ENCODE measurements around the gene CSTB.
A peak's percentile ranks its signal among the peaks of the same experiment; 100 is the strongest.

The CSTB gene

DNA sequence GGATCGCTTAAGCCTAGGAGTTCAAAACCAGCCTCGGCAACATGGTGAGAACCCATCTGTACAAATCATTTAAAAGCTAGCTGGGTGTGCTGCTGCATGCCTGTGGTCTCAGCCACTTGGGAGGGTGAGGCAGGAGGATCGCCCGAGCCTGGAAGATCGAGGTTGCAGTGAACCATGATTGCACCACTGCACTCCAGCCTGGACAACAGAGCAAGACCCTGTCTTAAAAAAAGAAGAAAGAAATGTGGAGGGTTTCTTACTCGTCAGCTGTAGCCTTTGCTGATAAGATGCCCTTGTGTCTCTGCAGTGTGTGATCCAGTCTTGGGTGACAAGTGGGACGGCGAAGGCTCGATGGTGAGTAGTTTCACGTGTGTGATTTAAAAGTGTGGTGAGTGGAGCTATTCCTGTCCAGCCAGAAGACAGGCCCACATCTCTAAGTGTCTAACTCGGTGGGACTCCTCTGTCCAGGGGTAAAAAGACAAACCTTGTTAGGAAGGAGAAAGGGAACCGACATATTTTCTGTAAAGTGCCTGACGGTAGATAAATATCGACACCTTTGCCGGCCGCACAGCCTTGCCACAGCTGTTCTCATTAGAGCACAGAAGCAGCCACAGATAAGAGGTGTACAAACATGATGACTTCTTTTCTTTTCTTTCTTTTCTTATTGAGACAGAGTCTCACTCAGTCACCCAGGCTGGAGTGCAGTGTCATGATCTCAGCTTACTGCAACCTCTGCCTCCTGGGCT, 30.2 kb downstream of the CSTB start:
- DNase-seq = no peak

DNA sequence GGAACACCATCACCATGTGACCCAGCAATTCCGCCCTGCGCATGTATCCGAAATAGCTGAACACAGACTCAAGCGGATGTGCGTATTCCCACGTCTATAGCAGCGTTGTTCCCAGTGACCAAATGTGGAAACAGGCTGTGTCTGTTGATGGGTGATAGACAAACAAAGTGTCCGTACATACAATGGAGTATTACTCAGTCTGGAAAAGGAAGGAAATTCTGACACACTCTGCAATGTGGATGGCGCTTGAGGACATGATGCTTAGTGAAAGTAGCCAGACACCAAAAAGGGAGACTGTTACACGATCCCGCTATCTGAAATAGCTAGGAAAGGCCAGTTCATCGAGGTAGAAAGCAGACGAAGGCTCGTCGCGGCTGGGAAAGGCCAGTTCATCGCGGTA, 31.4 kb downstream of the CSTB start:
- no peak for DNase-seq

DNA sequence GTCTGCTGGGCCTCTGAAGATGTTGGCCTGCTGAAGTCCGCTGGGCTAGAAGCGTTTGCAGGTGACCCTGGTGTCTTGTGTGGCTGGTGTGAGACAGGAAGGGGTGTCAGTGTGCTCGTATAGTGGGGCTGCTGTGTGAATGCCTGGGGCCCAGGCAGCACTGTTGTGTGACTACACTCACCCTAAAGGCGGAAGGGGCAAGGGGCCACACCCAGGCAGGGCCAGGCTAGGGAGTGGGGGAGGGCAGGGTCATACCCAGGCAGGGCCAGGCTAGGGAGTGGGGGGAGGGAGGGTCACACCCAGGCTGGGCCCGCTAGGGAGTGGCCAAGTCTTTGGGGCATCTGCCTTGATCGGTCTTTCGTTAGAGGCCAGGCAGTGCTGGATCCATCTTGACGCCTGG, 32.2 kb downstream of the CSTB start:
- DNase-seq = no peak

DNA sequence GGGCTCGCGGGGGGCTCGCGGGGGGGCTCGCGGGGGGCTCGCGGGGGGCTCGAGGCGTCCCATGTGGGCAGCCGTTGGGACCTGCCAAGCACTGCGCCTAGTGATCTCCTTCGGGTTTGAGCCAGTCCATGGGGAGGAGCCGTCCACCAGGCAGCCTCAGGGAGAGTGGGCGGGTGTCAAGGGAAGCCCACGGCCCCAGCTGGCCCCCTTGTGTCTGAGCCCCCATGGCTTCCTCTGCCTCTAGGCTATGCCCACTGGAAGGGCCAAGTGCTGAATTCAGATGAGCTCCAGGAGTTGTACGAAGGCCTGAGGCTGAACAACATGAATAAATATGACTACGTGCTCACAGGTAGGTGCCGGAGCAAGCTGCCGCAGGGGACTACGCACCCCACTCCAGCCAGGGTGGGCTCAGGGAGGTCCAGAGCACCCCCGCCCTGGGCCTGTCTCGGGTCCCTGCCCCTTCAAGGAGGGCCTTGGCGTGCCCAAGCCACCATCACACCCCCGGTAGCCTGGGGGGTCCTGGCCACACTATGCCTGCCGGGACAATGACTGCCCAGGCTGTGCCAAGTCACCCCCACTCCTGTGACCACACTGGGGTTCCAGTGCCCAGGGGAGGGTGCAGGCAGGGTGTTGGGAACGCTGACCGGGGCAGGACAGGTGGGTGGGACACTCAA, 34.5 kb downstream of the CSTB start:
- DNase-seq = no peak

DNA sequence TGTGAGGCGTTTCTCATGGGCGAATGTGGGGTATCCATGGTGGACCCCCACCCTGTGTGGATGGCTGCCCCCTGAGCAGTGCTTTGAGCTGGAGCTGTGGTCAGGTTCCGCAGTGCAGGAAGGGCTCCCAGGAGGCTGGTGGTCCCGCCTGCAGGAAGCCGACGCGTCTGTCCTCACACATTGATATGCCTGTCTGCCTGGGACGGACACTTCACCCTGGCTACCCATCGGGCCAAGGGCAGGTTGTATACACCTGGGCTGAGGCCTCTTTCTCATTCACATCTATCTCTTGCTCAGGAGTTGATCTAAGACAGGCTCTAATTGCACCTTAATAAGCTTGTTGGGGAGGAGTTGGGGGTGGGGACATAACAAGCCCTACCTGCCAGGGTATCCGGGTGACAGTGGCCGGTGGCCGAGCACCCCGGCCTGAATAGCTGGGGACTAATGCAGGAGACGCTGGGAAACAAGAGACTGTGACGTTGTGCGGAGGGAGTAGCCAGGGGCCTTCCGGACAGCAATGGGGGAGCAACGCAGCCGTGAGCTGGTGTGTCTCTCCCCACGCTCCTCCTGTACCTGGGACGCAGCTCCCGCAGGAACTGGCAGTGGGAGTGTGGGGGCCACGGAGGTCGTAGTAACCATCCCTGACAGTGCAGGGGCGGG, 35.5 kb downstream of the CSTB start:
- DNase-seq = no peak

DNA sequence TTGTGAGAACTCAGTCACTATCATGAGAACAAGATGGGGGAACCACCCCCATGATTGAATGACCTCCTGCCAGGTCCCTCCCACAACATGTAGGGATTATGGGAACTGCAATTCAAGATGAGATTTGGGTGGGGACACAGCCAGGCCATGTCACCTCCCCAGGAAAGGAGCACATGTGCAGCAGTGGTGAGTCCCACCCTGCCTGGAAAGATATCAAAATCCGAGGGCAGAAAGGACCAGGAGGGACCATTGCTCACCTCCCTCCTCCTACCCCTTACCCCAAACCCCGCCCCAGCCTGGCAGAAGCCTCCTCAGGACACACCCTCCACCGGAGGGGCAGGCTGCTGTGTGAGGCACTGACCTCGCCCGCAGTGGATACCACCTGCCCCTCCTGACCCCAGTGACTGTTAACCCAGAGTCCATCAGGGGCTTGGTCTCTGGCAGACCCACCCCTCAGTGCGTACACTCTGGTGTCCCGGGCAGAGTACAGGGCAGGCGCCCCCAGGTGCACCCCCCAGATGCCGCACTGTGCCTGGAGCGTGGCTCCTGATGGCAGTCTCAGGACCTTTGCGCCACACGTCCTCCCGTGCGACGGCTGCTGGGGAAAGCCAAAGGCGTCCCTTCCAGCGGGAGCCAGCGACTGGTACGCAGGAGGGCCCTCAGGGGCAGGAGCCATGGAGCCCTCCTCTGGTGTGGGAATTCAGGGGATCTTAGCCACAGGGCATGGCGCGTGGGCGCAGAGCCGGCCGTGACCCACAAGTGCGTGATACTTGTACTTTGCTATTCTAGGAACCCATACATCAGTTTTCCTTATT, 36.3 kb downstream of the CSTB start:
- DNase-seq = no peak

DNA sequence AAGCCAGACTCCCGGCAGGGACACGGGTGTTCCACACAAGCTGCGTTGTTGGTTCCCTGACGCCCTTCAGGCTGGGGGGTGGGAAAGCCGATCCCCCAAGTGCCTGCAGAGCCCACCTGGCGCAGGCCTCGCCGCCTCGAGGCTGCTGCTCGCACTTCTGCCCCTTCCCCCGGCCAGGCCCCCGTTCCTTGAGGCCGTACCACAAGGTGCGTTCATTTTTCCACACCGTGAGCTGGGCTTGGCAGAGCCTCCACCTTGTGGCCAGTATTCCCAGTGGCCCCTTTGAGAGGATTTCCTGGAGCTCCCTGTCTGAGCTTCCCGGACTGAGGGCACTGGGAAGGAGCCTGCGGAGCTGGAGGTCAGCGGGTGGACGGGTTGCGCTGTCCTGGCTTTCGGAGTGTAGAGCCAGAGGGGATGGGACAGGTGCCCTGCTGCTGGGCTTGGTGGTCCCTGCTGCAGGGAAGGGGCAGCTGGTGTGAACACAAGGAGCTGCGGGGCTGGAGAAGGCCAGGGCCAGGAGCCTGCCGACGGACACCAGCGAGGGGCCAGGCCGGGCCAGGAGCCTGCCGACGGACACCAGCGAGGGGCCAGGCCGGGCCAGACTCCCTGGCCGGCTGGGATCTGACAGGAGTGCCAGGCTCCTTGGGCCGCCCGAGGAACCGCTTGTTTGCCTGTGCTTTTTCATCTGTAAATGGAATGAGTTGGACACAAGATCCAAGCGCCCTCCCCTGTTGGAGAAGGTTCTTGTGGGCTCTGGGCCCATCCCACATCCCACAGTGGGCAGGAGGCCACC, 38.8 kb downstream of the CSTB start:
- no peak for DNase-seq

DNA sequence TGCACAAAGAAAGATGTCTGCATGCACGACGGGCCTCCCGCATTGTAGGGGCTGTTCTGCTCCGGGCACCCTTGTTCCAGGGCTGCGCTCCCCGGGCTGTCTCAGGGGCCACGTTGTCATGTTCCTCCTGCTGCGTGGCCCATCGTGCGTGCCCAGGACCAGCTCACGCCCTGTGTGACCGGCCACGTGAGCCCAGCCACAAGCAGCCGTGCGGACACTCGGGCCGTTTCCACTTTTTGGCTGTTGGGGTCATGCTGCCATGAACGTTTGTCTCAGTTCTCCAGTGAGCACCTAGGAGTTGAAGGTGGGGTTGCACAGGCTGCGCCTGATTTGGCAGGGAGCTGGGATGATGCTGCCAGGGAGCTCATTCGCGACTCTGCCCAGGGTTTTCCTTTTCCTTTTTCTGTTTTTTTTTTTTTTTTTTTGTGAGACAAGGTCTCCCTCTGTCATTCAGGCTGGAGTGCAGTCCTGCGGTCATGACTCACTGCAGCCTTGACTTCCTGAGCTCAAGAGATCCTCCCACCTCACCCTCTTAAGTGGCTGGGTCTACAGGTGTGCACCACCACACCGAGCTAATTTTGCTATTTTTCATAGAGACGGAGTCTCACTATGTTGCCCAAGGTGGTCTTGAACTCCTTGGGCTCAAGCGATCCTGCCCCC, 39.8 kb downstream of the CSTB start:
- DNase-seq = no peak

DNA sequence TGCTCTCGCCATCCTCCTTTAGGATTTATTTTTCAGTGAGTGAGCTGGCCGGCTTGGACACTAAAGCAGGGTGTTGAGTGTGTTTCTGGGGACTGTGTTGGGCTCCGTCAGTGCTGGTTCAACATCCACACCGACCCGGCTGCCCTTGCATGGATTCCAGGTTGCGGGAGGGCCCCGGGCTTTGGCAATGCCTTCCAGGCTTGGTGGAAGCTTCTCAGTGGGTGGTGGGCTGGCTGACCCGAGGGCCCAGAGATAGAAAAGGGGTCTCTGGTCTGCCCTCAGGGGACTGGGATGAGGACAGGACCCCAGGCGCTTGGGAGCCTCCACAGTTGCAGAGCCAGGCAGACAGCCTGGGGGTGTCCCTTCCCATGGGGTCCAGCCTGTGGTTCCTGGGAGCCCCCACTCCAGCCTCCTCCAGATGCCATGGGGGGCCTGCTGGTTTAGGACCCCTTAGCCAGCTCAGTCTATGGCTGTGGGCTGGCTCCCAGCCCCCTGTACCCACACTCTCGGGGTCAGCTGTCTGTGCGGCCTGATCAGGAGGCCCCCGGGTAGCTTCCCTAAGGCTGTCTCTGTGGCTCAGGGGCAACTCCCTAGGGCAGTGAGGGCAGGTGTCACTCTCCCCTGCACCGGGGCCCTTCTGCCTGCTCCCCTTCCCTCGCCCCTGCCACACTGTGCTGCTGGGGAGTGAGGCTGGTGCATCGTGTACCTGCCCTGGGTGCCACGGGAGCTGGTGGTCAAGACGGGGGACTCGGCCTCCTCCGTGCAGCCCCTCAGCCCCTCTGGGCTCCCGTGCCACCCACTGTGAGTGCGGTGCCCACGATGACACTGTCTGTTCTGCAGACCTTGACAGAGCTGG, 40.6 kb downstream of the CSTB start:
- no peak for DNase-seq

DNA sequence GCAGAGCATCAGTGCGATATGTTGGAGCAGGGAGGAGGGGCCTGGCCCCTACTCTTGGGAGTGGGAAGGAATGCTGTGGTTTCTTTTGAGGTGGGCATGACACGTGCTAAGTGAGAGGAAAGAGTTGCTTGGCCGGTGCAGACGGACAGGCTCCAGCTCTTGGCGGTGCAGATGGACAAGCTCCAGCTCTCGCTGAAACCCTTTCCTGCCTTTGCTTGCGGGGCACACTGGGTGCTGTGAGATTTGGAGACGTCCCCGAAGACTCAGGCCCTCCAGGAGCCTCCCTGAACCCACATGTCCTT, 41.2 kb downstream of the CSTB start:
- DNase-seq = no peak

DNA sequence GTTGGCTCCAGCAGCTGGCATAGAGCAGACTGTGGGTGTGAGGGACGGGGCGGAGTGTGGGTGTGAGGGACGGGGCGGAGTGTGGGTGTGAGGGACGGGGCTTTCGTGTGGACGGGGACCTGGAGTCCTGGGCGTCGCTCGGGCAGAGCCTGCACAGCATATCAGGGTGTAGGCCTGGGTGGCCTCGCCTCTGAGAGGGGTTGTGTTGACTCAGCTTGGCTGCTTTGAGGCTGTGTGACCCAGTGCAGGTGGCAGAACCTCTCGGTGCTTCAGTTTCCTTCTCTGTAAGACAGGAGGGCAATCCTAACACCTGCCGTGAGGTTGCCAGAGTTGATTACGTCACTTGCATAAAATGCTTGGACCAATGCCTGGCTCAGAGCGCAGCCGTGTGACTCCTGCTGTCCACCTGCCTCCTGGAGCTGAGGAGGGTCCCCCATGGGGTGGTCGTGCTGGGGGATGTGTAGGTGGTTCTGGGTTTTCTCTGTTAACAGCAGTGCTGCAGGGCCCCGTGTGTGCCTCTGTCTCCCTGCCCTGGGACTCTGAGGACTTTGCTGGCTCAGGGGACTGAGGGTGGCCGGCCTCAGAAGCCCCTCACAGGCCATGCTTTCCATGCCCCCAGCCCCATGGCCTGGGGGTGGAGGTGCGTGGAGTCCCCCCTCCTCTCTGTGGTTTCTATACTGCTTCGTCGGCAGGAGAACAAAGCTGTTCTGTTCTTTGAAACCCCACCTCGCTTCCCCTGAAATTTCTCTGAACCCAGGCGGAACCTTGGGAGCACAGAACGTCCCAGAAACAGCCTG, 41.8 kb downstream of the CSTB start:
- no peak for DNase-seq

DNA sequence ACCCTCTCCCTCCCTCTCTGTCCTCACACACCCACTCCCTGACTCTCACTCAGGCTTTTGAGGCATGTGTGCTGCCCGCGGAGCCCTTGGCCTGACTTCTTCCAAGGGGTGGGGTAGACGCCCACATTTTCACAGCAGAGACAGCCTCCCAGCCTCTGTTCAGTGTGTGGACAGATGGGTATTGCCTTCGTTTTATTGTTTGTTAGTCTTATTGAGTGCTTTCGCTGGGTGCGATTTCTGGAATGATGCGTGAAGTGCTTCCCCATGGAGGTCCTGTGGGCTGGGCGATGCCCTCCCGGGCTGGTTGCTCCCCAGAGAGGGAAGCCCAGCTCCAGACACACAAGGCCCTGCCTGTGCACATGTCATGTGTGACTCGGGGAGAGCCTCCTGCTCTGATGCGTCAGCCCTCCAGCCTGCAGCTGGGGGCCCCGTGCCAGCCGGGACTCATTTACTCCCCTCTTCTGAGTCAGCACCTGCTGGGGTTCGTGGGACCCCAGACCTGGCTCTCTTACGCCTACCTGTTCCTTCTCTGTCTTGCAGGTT, 42.5 kb downstream of the CSTB start:
- DNase-seq = no peak

DNA sequence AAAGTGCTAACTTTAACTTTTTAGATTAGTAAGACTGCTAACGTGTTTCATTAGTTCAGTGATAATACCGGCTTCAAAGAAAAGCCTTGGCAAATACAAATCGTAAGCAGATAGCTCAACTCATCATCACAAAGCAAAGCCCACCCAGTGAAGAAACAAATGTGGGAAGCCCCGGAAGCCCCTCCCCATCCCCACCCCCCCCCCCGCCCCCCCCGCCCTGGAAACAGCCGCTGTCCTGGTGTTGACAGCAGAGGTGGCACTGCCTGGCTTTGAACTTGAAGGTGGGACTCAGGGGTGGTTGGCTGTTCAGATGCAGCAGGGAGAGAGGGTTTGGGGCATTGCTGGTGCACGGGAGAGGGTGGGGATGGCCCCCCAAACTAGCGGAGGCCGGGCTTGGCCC, 43.0 kb downstream of the CSTB start:
- no peak for DNase-seq

DNA sequence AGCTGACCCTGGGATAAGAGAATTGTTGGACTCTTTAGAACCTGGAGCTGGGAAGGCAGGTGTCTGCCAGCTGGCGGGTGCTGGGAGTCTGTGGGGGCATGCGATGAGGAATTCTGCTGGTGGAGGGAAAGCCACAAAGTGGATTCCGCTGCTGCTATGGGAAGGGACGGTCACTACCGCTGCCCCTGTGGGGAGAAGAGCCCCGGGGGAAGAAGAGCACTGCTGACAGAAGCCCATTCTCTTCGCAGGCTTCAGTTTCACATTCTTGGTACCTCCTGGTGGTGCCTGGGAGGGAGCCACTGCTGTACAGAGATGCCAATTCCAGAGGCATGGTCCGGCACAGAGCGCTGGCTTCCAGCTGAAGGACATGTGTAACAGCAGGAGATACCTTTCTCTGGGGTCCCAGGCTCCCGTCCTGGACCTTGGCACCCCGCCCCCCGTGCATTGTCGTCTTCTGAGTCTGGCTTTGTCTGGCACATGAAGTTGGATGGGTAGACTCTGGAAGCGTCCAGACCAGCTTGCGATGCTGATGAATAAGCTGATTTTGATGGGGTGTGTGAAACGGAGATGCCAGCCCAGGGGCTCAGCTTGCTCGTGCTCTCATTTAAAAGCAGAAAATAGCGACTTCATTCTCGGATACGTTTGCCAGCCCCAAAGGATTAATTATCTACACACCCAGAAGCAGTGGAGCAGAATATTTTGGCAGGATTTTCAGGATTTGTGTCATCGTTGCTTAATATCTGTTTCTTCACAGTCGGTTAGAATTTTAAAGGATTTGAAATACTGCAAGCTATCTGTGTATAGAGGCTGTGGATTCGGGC, 44.0 kb downstream of the CSTB start:
- no peak for DNase-seq

DNA sequence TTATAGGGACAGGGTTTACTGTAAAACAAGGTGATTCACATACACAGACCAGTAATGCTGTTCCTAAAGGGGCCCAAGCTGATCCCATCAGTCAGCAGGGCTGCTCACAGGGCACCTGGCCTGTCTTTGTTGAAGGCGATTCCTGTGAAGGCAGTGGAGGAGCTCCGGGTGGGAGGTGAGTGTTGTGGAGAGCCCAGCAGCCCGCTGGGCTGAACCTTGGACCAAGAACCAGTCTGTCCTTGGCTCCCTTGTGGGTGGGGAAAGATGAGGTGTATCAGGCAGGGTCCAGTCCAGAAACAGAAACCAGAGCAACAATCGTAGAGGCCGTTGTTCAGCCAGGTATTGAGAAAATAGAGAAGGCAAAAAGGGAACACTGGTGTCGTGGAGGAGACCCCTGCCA, 44.6 kb downstream of the CSTB start:
- no peak for DNase-seq

DNA sequence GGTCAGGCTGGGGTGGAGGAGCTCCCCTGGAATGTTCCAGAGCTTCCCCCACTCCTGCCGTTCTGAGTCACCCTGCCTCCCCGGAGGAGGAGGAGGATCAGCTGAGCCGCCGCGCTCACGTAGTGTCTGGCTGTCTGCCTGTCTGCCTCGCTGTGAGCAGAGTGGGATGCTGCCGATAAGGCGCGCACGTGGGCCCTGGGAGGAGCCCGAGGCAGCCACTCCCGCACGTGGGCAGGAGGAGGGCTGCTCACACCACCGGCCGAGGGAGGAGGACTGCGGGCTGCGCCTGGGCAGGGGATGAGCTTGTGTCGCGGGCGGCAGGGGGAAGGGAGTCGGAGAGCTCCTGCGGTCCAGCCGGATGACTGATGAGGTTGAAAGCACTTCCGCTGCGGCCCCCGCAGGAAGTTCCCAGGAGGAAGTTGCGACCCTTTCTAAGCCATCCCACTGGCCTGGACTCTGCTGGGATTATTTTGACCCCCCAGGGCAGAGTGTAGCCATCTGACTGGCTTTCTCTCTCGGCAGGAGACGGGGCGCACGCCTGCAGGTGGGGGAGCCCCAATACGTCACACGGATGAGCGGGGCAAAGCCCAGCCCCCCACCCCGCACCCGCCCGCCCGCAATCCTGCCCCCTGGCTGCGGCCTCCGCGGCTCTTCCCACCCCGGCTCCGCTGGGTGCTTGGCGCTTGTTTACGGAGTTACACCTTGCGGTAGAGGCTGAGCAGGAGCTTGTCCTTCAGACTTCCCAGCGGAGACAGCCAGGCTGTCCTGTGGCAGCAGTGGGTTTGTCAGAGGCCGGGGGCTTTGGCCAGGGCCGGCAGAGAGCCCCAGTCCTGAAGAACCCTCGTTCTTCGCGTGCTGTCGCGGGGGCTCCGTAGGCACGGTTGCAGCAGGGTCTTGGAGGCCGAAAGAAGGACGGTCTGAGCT, 47.4 kb downstream of the CSTB start:
- DNase-seq = peak; percentile 80

DNA sequence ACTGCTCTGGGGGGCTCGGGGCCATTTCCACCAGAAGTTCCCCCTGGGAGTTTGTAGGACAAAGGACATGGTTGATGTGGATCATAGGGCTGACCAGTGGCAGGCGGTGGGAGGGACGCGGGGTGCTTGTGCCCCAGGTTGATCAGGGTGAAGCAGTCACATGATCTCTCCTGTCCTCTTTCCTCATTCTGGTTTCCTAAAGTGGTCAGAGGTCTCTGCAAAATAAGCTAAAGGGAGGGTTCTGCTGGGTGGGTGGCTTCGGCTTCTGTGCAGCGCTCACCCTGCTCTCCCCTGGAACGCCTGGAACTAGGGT, 48.0 kb downstream of the CSTB start:
- no peak for DNase-seq

DNA sequence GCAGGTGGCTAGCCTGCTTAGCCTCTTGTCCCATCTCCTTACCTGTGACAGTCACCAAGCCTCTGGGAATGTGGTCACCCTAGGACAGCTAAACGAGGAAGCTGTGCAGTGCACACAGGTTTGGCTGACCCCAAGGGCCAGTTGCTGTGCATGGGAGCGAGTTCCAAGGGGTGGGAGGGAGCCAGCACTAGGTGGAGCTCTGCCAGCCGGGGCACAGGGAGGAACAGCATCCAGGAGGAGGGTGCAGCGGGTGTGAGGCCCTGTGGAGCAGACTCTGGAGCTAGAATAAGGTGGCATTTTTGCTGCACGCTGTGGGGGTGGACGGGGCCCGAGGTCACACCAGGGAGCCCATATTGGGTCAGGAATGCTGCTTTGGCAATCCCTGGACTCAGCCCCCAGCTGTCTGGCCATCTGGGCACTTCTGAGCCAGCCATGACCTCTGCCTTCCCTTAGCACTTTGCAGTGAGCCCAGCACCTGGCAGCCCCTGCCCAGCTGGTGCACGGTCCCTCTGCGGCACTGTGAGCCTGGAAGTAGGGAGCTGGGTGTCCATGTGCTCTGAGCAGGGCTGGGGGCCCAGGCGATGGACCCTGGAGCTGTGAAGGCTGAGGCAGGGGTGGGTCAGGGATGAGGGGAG, 48.5 kb downstream of the CSTB start:
- no peak for DNase-seq
